ENCODE measurements around the gene LAMA3.

The LAMA3 gene

DNA sequence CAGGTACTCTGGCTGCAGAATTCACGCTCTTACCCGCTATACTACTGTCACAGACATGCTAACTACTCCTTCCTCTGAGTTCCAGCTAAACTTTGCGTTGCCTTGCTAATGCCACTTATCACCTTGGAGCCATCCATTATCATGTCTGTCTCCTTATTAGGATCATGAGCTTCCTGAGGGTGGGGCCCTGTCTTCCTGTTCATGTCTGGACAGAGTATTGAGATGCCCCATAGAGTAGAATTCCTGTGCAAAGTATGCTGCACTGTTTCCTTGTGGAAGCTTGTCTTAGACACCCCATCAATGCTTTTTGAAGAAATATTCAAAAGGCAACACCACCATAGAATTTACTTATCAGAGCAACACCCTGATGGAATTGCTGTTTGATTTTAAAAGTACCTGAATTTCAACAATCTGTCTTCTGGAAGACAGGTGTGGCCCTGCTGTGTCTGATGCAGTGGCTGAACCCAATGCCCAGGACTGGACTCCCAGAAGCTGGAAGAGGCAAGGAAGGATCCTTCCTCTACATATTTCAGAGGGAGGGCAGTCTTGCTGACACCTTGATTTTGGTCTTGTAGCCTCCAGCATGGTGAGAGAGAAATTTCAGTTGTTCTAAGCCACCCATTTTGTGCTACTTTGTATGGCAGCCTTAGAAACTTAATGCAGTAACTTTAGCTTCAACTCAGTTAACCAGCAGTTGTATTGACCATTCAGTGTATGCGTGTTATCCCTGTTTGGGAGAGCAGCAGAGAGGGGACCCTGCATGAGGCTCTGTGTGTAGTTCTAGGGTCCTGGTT, 5.6 kb downstream of the LAMA3 start:
- Histone ChIP-seq H3K4me1 (ENCODE audit: insufficient read depth, insufficient read length) (no peaks in the 10 kb centered on the region), H3K27me3 (ENCODE audit: insufficient read depth, insufficient read length) (peaks cover 13% of the 10 kb centered on the region), H3K9me3 (ENCODE audit: insufficient read depth, low read length) (no peaks in the 10 kb centered on the region), H3K4me3 (ENCODE audit: insufficient read length, low read depth) (no peak overlapping the region), H3K36me3 (ENCODE audit: insufficient read depth, insufficient read length, low read length) (no peaks in the 10 kb centered on the region), H3K9ac (ENCODE audit: insufficient read length, low read depth) (no peak overlapping the region)
- no peak for DNase-seq (ENCODE audit: low read depth, low spot score)
- no peak for TF ChIP-seq YY1 (IDR thresholded peaks at IDR 0.05; ENCODE audit: insufficient read depth, insufficient read length)
- no peak for TF ChIP-seq ZNF274 (IDR thresholded peaks at IDR 0.05; ENCODE audit: low read depth, low read length)
- TF ChIP-seq SUZ12 (IDR thresholded peaks at IDR 0.05; ENCODE audit: extremely low read depth, insufficient read depth, insufficient read length): no peak

DNA sequence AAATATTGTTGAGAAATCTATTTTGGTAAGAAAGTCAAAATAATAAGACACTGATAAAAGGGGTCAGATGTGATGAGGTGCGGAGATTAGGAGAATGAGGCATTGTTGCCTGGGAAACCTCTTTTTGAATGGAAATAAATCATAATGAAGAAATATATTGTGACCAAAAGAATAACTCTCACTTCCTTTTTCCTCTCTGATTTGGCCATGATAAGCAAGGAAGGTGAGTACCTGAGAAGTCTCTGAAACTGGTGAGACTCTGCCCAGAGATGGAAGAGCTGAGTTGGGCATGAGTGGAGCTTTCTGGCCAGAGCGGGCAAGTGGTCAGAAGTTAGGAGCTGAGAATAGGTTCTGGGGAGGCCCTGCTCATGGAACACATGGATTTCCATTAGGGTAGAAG, 11.8 kb downstream of the LAMA3 start:
- Histone ChIP-seq H3K36me3 (ENCODE audit: insufficient read depth, insufficient read length, low read length) (no peaks in the 10 kb centered on the region), H3K9ac (ENCODE audit: insufficient read length, low read depth) (no peak overlapping the region), H3K9me3 (ENCODE audit: insufficient read depth, low read length) (no peaks in the 10 kb centered on the region), H3K4me1 (ENCODE audit: insufficient read depth, insufficient read length) (no peaks in the 10 kb centered on the region), H3K27me3 (ENCODE audit: insufficient read depth, insufficient read length) (no peaks in the 10 kb centered on the region), H3K4me3 (ENCODE audit: insufficient read length, low read depth) (no peak overlapping the region)
- no peak for TF ChIP-seq ZNF274 (IDR thresholded peaks at IDR 0.05; ENCODE audit: low read depth, low read length)
- TF ChIP-seq YY1 (IDR thresholded peaks at IDR 0.05; ENCODE audit: insufficient read depth, insufficient read length): no peak
- no peak for TF ChIP-seq SUZ12 (IDR thresholded peaks at IDR 0.05; ENCODE audit: extremely low read depth, insufficient read depth, insufficient read length)
- DNase-seq (ENCODE audit: low read depth, low spot score): no peak

DNA sequence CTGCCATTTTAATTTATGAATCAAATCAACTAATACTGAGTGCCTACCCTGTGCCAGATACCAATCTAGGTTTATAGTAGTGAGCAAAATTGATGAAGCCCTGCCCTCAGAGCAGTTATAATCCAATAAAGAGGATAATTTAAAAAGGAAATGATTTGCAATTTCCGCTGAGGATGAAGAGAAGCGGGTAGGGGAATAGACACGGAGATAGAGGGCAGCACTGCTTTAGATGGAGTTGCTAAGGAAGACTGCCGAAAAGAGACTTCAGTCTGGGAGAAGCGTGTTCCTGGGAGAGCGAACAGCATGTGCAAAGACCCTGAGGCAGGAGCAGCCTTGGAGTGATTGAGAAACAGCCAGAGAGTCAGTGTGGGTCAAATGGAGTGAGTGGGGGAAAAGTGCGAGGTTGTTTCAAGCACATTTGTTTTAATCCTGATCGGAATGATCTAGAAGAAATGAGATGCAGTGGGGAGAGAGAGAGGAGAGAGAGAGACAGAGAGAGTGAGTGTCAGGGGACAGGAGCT, 12.4 kb downstream of the LAMA3 start:
- H3K9ac ChIP-seq (ENCODE audit: insufficient read length, low read depth): no peak overlapping the region
- no peaks in the 10 kb centered on the region for H3K4me1 ChIP-seq (ENCODE audit: insufficient read depth, insufficient read length)
- H3K4me3 ChIP-seq (ENCODE audit: insufficient read length, low read depth): no peak overlapping the region
- TF ChIP-seq ZNF274 (IDR thresholded peaks at IDR 0.05; ENCODE audit: low read depth, low read length) (no peak), SUZ12 (IDR thresholded peaks at IDR 0.05; ENCODE audit: extremely low read depth, insufficient read depth, insufficient read length) (no peak), YY1 (IDR thresholded peaks at IDR 0.05; ENCODE audit: insufficient read depth, insufficient read length) (no peak)
- no peaks in the 10 kb centered on the region for H3K36me3 ChIP-seq (ENCODE audit: insufficient read depth, insufficient read length, low read length)
- DNase-seq (ENCODE audit: low read depth, low spot score): no peak
- no peaks in the 10 kb centered on the region for H3K27me3 ChIP-seq (ENCODE audit: insufficient read depth, insufficient read length)
- H3K9me3 ChIP-seq (ENCODE audit: insufficient read depth, low read length): no peaks in the 10 kb centered on the region

DNA sequence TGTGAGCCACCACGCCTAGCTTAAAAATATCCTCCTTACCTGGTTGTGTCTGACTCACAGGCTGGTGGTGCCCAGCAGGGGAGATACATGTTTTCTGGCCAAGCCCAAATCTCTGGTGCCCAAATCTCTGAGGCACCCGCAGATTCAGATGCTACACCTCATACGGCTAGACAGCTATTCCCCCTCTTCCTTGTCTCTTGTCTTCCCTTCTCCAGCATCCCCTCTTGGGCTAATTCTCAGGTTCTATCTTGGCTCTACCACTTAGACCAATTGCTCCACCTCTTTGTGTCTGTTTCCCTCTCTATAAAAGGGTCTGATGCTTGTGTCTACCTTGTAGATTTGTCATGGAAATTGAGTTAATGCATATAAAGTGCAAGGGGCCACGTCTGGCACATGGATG, 13.4 kb downstream of the LAMA3 start:
- DNase-seq (ENCODE audit: low read depth, low spot score): no peak
- peaks cover 5% of the 10 kb centered on the region; the same call in 1 of the 2 replicates for H3K9me3 ChIP-seq (ENCODE audit: insufficient read depth, low read length)
- no peaks in the 10 kb centered on the region for H3K27me3 ChIP-seq (ENCODE audit: insufficient read depth, insufficient read length)
- H3K36me3 ChIP-seq (ENCODE audit: insufficient read depth, insufficient read length, low read length): no peaks in the 10 kb centered on the region
- TF ChIP-seq YY1 (IDR thresholded peaks at IDR 0.05; ENCODE audit: insufficient read depth, insufficient read length) (no peak), SUZ12 (IDR thresholded peaks at IDR 0.05; ENCODE audit: extremely low read depth, insufficient read depth, insufficient read length) (no peak), ZNF274 (IDR thresholded peaks at IDR 0.05; ENCODE audit: low read depth, low read length) (no peak)
- H3K4me1 ChIP-seq (ENCODE audit: insufficient read depth, insufficient read length): no peaks in the 10 kb centered on the region
- H3K9ac ChIP-seq (ENCODE audit: insufficient read length, low read depth): no peak overlapping the region
- no peak overlapping the region for H3K4me3 ChIP-seq (ENCODE audit: insufficient read length, low read depth)

DNA sequence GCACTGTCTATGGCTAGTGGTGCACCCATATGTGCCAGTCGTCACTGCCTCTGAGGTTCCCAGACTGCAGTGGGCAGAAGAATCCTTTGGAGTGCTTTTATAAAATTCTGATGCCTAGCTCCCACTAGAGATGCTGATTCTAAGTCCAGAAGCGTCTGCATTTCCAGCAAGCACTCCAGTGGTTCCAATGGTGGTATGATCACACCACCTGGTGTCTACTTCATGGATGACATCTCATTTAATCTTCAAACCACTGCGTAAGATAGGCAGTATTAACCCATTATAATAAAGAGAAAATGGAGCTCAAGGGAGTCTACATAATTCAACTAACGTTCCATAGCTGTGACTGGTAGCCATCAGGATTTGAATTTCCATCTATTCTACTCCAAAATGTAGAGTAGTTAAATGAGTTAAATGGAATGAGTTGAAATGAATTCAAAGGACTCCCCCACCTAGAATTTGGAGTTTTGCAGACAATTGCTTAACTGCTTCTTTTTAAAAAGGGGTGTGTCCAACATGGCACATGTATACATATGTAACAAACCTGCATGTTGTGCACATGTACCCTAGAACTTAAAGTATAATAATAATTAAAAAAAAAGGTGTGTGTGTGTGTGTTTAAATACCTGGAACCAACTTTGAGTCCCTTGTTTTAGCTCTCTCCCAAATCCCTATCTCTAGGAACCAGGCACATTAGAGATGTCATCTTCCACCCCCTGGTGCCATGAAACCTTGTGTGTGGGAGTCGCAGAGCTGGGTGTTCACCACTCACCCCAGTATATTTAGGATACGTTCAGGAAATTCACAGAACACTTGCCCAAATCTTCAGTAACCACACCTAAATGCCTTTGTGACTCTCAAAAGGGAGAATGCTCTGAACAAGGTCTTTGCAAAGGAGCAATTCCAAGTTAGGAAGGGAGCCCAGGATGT, 14.1 kb downstream of the LAMA3 start:
- no peaks in the 10 kb centered on the region for H3K4me1 ChIP-seq (ENCODE audit: insufficient read depth, insufficient read length)
- no peaks in the 10 kb centered on the region for H3K36me3 ChIP-seq (ENCODE audit: insufficient read depth, insufficient read length, low read length)
- H3K4me3 ChIP-seq (ENCODE audit: insufficient read length, low read depth): no peak overlapping the region
- TF ChIP-seq YY1 (IDR thresholded peaks at IDR 0.05; ENCODE audit: insufficient read depth, insufficient read length) (no peak), ZNF274 (IDR thresholded peaks at IDR 0.05; ENCODE audit: low read depth, low read length) (no peak), SUZ12 (IDR thresholded peaks at IDR 0.05; ENCODE audit: extremely low read depth, insufficient read depth, insufficient read length) (no peak)
- no peak for DNase-seq (ENCODE audit: low read depth, low spot score)
- H3K9me3 ChIP-seq (ENCODE audit: insufficient read depth, low read length): peaks cover 5% of the 10 kb centered on the region; the same call in 1 of the 2 replicates
- H3K9ac ChIP-seq (ENCODE audit: insufficient read length, low read depth): no peak overlapping the region
- H3K27me3 ChIP-seq (ENCODE audit: insufficient read depth, insufficient read length): no peaks in the 10 kb centered on the region

DNA sequence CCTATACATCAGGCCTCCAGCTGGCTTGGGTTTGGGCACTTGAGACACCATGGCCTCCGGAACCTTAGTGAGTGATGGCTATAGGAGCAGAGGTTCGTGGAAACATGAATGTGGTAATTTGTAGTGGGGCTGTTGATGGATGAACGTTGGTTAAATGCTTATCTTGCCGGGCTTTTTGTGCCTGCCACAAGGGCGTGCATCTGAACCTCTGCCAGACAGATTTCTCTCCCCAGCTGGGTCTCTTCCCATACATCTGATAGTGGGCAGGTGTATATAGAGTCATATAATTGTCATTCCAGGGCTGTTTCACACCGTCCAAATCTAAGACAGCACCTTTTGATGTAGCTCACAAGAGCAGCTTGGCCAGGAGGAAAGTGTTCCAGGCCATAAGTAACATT, 14.7 kb downstream of the LAMA3 start:
- Histone ChIP-seq H3K9me3 (ENCODE audit: insufficient read depth, low read length) (peaks cover 5% of the 10 kb centered on the region; the same call in 1 of the 2 replicates), H3K27me3 (ENCODE audit: insufficient read depth, insufficient read length) (no peaks in the 10 kb centered on the region), H3K9ac (ENCODE audit: insufficient read length, low read depth) (no peak overlapping the region), H3K4me1 (ENCODE audit: insufficient read depth, insufficient read length) (no peaks in the 10 kb centered on the region), H3K36me3 (ENCODE audit: insufficient read depth, insufficient read length, low read length) (no peaks in the 10 kb centered on the region), H3K4me3 (ENCODE audit: insufficient read length, low read depth) (no peak overlapping the region)
- DNase-seq (ENCODE audit: low read depth, low spot score): no peak
- TF ChIP-seq SUZ12 (IDR thresholded peaks at IDR 0.05; ENCODE audit: extremely low read depth, insufficient read depth, insufficient read length) (no peak), ZNF274 (IDR thresholded peaks at IDR 0.05; ENCODE audit: low read depth, low read length) (no peak), YY1 (IDR thresholded peaks at IDR 0.05; ENCODE audit: insufficient read depth, insufficient read length) (no peak)
